Activated T-cell treated with anti-CD3 and anti-CD28 coated beads for 1 hour (primary cell): ENCODE measurements around the gene PCDHB8.
"Not testable (repeated sequence)": the region's sequence is repeated elsewhere in the genome, so short reads cannot be mapped to it uniquely, and the experiment has no call there.

Source experiments
- DNase-seq: peaks from one replicate; pipeline ENCODE4 v3.0.0-alpha.2; 2020; ENCODE audit warnings: low read depth

The PCDHB8 gene

DNA sequence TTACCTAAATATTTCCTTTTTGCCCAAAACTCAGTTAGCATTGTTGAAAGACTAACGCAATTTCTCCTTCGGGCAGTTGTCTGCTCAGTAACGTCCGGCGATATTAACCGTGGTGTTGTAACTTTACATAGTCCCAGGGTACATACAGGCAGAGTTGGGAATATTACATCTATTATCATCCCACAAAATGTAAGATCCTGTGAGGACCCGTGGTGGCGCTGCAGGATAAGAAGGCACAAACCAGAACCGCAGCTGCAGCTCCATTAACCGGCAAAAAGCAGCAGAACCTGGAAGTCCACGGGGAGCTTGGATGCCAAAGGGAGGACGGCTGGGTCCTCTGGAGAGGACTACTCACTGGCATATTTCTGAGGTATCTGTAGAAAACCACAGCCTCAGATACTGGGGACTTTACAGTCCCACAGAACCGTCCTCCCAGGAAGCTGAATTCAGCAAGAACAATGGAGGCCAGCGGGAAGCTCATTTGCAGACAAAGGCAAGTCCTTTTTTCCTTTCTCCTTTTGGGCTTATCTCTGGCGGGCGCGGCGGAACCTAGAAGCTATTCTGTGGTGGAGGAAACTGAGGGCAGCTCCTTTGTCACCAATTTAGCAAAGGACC is at the start of gene PCDHB8:
Gene PCDHB8, plus strand, starts transcription at position 214 of the 615 bp plus-strand sequence. Its CDS starts 245 bp downstream, at position 459.
- not testable (repeated sequence) for DNase-seq

DNA sequence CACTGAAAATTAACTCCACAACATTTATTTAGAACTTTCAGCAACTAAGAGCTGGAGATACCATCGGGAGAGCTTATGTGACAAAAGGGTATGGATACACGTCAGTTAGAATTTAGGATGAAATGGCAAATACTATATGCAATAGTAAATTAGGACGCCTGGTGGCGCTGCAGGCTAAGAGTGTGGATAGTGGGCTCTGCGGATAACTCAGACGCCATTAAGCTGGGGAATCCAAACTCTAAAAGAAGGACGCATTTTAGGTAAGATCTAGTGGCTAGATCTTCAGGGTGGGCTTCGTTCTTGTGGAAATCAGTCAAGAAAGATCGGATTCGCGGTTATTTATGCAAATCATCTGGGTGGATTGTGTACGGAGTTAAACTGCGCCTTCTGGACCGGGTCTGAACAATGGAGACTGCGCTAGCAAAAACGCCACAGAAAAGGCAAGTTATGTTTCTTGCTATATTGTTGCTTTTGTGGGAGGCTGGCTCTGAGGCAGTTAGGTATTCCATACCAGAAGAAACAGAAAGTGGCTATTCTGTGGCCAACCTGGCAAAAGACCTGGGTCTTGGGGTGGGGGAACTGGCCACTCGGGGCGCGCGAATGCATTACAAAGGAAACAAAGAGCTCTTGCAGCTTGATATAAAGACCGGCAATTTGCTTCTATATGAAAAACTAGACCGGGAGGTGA is 42.4 kb upstream of the PCDHB8 start, which contains the start of gene PCDHB5:
Gene PCDHB5, plus strand, starts transcription at position 177 of the 688 bp plus-strand sequence. Its CDS starts 229 bp downstream, at position 406.
- DNase-seq: no peak

GRCh38 chr5:141135718-141136266 is 41.8 kb upstream of the PCDHB8 start:
- DNase-seq: no peak

DNA sequence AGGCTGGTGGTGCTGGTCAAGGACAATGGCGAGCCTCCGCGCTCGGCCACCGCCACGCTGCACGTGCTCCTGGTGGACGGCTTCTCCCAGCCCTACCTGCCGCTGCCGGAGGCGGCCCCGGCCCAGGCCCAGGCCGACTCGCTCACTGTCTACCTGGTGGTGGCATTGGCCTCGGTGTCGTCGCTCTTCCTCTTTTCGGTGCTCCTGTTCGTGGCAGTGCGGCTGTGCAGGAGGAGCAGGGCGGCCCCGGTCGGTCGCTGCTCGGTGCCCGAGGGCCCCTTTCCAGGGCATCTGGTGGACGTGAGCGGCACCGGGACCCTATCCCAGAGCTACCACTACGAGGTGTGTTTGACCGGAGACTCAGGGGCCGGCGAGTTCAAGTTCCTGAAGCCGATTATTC is 40.2 kb upstream of the PCDHB8 start:
- not testable (repeated sequence) for DNase-seq

DNA sequence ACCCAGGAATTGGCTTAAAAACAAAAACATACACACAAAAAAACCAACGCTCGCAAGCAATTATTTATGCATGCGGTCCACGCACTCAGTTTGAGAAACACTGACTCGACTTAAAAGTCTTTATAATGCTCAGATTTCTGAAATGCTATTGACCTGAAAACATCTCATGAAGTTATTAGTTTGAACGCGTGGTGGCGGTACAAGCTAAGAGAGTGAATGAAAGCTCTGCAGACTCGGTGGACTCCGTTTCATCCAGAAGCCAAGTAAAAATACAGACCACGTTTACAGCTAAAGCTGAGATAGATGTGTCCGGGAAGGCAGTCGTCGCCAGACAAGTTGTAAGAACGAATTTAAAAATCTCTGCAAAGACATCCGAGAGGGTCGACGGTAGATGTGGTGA is 27.8 kb upstream of the PCDHB8 start, which contains the start of gene PCDHB6:
Gene PCDHB6, plus strand, starts transcription at position 246 of the 400 bp plus-strand sequence. CDS start 201 bp downstream, outside the sequence.
- no peak for DNase-seq

DNA sequence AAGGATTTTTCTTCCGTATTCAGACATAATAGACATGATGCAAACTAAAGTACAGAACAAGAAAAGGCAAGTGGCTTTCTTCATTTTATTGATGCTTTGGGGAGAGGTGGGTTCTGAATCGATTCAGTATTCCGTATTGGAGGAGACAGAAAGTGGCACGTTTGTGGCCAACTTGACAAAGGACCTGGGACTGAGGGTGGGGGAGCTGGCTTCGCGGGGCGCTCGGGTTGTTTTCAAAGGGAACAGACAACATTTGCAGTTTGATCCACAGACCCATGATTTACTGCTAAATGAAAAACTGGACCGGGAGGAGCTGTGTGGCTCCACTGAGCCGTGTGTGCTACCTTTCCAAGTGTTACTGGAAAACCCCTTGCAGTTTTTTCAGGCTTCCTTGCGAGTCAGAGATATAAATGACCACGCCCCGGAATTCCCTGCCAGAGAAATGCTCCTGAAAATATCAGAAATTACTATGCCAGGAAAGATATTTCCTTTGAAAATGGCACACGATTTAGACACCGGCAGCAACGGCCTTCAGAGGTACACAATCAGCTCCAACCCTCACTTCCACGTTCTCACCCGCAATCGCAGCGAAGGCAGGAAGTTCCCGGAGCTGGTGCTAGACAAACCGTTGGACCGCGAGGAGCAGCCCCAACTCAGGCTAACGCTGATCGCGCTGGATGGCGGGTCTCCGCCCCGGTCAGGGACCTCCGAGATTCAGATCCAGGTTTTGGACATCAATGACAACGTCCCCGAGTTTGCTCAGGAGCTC is 27.2 kb upstream of the PCDHB8 start:
- no peak for DNase-seq

DNA sequence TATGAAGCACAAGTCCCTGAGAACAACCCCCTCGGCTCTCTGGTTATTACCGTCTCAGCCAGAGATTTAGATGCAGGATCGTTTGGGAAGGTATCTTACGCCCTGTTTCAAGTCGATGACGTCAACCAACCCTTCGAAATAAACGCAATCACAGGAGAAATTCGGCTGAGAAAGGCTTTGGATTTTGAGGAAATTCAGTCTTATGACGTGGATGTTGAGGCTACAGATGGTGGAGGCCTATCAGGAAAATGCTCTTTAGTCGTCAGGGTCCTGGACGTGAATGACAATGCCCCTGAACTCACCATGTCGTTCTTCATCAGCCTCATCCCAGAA is 26.6 kb upstream of the PCDHB8 start:
- no peak for DNase-seq

DNA sequence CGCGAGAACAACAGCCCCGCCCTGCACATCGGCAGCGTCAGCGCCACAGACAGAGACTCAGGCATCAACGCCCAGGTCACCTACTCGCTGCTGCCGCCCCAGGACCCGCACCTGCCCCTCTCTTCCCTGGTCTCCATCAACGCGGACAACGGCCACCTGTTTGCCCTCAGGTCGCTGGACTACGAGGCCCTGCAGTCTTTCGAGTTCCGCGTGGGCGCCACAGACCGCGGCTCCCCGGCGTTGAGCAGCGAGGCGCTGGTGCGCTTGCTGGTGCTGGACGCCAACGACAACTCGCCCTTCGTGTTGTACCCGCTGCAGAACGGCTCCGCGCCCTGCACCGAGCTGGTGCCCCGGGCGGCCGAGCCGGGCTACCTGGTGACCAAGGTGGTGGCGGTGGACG is 26.0 kb upstream of the PCDHB8 start:
- DNase-seq: not testable (repeated sequence)

- DNase-seq: not testable (repeated sequence)
These were observed 25.5 kb upstream of the PCDHB8 start for GRCh38 chr5:141152096-141152495.

GRCh38 chr5:141155540-141156374 is 21.8 kb upstream of the PCDHB8 start:
- DNase-seq: no peak

DNA sequence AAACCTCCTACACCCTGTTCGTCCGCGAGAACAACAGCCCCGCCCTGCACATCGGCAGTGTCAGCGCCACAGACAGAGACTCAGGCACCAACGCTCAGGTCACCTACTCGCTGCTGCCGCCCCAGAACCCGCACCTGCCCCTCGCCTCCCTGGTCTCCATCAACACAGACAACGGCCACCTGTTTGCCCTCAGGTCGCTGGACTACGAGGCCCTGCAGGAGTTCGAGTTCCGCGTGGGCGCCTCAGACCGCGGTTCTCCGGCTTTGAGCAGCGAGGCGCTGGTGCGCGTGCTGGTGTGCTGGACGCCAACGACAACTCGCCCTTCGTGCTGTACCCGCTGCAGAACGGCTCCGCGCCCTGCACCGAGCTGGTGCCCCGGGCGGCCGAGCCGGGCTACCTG is 20.2 kb upstream of the PCDHB8 start:
- DNase-seq: not testable (repeated sequence)

GRCh38 chr5:141157901-141158300 is 19.7 kb upstream of the PCDHB8 start:
- not testable (repeated sequence) for DNase-seq

DNA sequence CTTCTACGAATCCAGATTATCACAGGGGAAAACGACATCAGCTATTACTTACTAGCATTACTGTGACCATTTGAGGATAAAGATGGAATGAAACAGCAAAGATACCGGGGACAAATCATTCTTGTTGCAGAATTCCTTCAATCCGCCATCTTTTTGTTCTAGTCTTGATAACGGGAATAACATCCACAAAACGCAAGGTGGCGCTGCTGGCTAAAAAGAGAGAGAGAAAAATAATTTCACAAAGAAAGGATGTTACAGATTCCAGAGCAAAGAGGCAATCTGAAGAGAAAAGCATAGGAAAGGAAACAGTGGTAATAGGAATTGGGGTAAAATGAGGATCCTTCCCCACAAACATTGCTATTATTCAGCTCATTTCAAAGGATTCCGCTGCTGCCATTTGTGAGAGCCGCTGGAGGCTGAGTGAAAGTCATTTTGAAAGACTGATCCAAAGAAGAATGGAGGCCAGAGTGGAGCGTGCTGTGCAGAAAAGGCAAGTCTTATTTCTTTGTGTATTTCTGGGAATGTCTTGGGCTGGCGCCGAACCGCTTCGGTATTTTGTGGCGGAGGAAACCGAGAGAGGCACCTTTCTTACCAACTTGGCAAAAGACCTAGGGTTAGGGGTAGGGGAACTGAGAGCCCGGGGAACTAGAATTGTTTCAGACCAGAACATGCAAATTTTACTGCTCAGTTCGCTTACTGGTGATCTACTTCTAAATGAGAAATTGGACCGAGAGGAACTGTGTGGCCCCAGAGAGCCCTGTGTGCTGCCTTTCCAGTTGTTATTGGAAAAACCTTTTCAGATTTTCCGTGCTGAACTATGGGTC is 5.0 kb upstream of the PCDHB8 start, which contains the start of gene PCDHB7:
Gene PCDHB7, plus strand, starts transcription at position 264 of the 824 bp plus-strand sequence. Its CDS starts 192 bp downstream, at position 456.
- DNase-seq: no peak

- not testable (repeated sequence) for DNase-seq
These were observed 3.1 kb upstream of the PCDHB8 start for GRCh38 chr5:141174291-141175104.

DNA sequence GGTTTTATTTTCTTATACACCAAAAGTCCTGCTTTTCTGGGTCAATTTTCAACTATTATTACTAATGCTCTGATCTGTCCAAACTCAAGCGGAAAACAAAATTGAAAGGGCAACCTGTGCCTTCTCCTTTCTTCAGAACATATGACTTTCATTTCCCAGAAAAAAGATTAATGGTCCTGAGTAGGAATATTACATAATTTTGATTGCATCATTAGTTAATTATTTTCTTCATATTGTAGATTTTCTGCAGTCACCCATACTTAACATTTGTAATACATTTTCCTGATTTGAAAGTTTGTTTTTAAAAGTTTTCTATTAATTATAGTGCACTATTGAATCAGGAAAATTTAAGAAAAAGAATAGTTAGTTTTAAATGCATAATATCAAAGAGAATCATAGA is 1.7 kb upstream of the PCDHB8 start:
- DNase-seq: no peak

DNA sequence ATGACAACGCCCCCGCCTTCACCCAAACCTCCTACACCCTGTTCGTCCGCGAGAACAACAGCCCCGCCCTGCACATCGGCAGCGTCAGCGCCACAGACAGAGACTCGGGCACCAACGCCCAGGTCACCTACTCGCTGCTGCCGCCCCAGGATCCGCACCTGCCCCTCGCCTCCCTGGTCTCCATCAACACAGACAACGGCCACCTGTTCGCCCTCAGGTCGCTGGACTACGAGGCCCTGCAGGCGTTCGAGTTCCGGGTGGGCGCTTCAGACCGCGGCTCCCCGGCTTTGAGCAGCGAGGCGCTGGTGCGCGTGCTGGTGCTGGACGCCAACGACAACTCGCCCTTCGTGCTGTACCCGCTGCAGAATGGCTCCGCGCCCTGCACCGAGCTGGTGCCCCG is 1.8 kb downstream of the PCDHB8 start:
- not testable (repeated sequence) for DNase-seq

GRCh38 chr5:141179876-141180275 is 2.3 kb downstream of the PCDHB8 start:
- not testable (repeated sequence) for DNase-seq

GRCh38 chr5:141180313-141180712 is 2.7 kb downstream of the PCDHB8 start:
- DNase-seq: no peak

- DNase-seq: no peak
These were observed 4.7 kb downstream of the PCDHB8 start, which contains the start of gene PCDHB16 for GRCh38 chr5:141182248-141182647. PCDHB16 (plus strand) TSS chr5:141182387; CDS start chr5:141182560, 173 bp downstream.
